Esophagus muscularis mucosa (tissue), 4 donors: ENCODE results near the gene MORC2.

Source experiments
- CTCF ChIP-seq, 3 experiments: fragments of 200-600 bp in 2 of 3; fragments of 450-650 bp in 1 of 3; sonication (generic) in 2 of 3; IDR thresholded peaks; one replicate each; pipeline ENCODE4 v1.5.1; 2017 to 2019; ENCODE audit warnings: antibody characterized with exemption in 3 of 3, mild to moderate bottlenecking in 2 of 3, moderate library complexity in 1 of 3
- EP300 ChIP-seq: sonication (generic); formaldehyde crosslinking; IDR thresholded peaks from one replicate; pipeline ENCODE4 v1.6.1; 2017; ENCODE audit warnings: antibody characterized with exemption
- POLR2A ChIP-seq: fragments of 450-650 bp; IDR thresholded peaks from one replicate; pipeline ENCODE4 v1.6.1; 2017; ENCODE audit warnings: antibody characterized with exemption, moderate library complexity, mild to moderate bottlenecking, low read depth
- POLR2AphosphoS5 ChIP-seq, 2 donors: sonication (generic); formaldehyde crosslinking; IDR thresholded peaks; one replicate each; pipeline ENCODE4 v1.6.1; 2017; ENCODE audit warnings: antibody characterized with exemption in 2 of 2

GRCh38 chr22:30876915-30877553 is 91.5 kb downstream of the MORC2 start:
- TF ChIP-seq CTCF (IDR thresholded peaks at IDR 0.05) (no peak), POLR2A (no peak), POLR2AphosphoS5 (IDR thresholded peaks at IDR 0.05) (no peak), EP300 (no peak)
